Measurements from ENCODE around the gene ZFYVE21.
"Not testable (repeated sequence)": the region's sequence is repeated elsewhere in the genome, so short reads cannot be mapped to it uniquely, and the experiment has no call there.

The ZFYVE21 gene

DNA sequence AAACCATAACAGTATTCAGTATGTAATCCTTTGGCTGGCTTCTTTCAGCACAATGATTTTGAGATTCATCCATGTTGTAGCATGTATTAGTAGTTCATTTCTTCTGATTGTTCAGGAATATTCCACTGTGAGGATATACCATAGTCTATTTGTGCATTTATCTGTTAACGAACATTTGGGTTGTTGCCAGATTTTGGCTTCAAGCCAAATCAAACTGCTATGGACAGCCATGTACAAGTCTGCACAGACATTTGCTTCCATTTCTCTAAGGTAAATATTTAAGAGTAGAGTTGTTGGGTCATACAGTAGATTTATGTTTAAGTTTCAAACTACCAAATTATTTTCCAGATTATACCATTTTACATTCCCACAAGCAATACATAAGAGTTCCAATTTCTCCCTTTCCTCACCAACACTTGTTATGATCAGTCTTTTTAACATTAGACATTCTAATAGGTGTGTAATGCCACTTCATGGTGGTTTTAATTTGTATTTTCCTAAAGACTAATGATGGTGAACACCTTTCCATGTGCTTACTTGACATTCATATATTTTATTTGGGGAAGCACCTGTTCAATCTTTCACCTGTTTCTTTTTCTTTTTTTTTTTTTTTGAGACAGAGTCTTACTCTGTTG, 56.6 kb downstream of the ZFYVE21 start:
- DNase-seq: no peak

DNA sequence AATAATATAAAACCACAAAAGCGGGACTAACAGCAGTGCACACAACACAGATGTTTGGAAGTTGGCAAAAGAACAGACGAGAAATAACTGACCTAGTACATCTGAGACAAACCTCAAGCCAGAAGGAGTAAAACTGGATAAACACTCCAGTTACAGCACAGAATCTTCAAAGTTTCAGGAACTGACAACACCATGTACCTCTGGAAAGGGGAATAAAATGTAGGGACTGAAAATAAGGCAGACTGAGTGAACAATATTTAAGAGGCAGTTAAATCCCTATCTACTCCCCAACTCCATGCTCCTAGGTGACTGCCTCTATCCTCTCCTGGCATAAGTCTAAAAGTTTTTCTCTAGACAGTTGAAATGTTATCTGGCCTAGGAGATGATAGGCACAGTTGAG, 57.9 kb downstream of the ZFYVE21 start:
- no peak for DNase-seq

DNA sequence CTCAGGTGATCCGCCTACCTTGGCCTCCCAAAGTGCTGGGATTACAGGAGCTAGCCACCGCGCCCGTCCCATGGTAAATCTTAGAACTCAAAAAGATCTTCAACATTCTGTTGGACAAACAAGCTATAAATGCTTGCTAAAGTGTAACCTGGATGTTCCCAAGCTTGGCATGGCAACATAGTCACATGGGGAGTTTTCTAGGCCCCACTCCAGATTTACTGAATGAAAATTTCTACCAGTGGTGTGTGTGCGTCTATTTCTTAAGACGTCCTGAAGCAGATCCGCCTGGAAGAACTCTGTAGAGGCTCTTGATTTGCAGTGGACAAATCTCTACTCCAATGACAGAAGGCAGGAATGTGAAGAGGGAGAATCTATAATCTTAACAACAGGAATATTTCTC, 59.9 kb downstream of the ZFYVE21 start:
- no peak for DNase-seq

DNA sequence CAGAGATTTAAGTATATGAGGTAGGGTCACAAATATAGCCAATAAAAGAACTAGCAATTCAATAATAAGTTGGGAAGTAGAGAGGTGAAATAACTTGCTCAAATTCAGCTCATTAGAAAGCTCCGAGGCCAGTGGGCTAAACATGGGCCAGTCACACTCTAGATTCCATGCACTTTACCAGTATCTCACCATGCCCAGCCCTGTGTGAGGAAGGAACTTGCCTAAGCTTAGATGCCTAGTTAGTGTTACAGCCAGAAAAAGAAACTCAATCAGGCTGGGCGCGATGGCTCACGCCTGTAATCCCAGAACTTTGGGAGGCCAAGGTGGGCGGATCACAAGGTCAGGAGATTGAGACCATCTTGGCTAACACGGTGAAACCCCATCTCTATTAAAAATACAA, 60.7 kb downstream of the ZFYVE21 start:
- DNase-seq: not testable (repeated sequence)

DNA sequence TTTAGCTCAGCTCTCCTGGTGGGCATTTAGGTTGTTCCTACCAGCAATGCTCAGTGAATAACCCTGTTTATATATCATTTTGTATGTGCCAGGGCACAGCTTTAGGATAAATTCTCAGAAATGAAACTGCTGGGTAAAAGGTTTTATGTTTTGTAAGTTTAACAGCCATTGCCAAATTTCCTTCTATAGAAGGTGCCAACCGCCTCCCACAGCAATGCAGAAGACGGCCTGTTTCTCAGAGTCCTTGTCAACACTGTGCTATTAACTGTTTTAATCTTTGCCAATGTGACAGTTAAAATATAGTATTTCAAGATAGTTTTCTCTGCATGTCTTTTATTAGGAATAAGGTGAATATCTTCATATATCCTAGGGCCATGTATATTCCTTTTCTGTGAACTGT, 66.8 kb downstream of the ZFYVE21 start:
- DNase-seq: no peak
